Inflammatory macrophage treated with lipopolysaccharide for 4 hours (primary cell): ENCODE results near the gene PTCSC3.
"Not testable (repeated sequence)": the region's sequence is repeated elsewhere in the genome, so short reads cannot be mapped to it uniquely, and the experiment has no call there.

Experiments
- DNase-seq: peaks from one replicate; pipeline ENCODE4 v3.0.0-alpha.2; 2020

PTCSC3 gene

GRCh38 chr14:36171607-36172006 is 4.9 kb downstream of the PTCSC3 start:
- DNase-seq, result no peak

GRCh38 chr14:36167431-36167830 is 9.1 kb downstream of the PTCSC3 start:
- no peak for DNase-seq

GRCh38 chr14:36163451-36163850 is 13.1 kb downstream of the PTCSC3 start:
- DNase-seq, result no peak

GRCh38 chr14:36162267-36162666 is 14.3 kb downstream of the PTCSC3 start:
- no peak for DNase-seq

GRCh38 chr14:36161776-36162175 is 14.7 kb downstream of the PTCSC3 start:
- DNase-seq, result no peak

GRCh38 chr14:36151335-36151734 is 25.2 kb downstream of the PTCSC3 start:
- DNase-seq, result no peak

GRCh38 chr14:36134038-36134437 is 42.5 kb downstream of the PTCSC3 start:
- DNase-seq, result no peak

- no peak for DNase-seq
Measured at GRCh38 chr14:36132826-36133225, 43.7 kb downstream of the PTCSC3 start.

GRCh38 chr14:36130186-36130585 is 46.3 kb downstream of the PTCSC3 start:
- DNase-seq, result no peak

GRCh38 chr14:36129181-36129580 is 47.3 kb downstream of the PTCSC3 start:
- no peak for DNase-seq

- DNase-seq, result no peak
Measured at GRCh38 chr14:36113341-36113740, 63.2 kb downstream of the PTCSC3 start.

GRCh38 chr14:36111822-36112583 is 64.5 kb downstream of the PTCSC3 start:
- no peak for DNase-seq

GRCh38 chr14:36105401-36105800 is 71.1 kb downstream of the PTCSC3 start:
- DNase-seq, result no peak

GRCh38 chr14:36104258-36104657 is 72.3 kb downstream of the PTCSC3 start:
- DNase-seq, result not testable (repeated sequence)

GRCh38 chr14:36099619-36100018 is 76.9 kb downstream of the PTCSC3 start:
- DNase-seq, result no peak

- DNase-seq, result no peak
Measured at GRCh38 chr14:36097356-36097755, 79.2 kb downstream of the PTCSC3 start.

GRCh38 chr14:36096090-36096489 is 80.4 kb downstream of the PTCSC3 start:
- no peak for DNase-seq

GRCh38 chr14:36094963-36095362 is 81.6 kb downstream of the PTCSC3 start:
- DNase-seq, result no peak

GRCh38 chr14:36091096-36091495 is 85.4 kb downstream of the PTCSC3 start:
- DNase-seq, result no peak

- DNase-seq, result no peak
Measured at GRCh38 chr14:36087411-36087810, 89.1 kb downstream of the PTCSC3 start.

GRCh38 chr14:36086629-36087395 is 89.7 kb downstream of the PTCSC3 start:
- no peak for DNase-seq

- DNase-seq, result no peak
Measured at GRCh38 chr14:36085861-36086260, 90.7 kb downstream of the PTCSC3 start.
